ENCODE results near the gene MOB3A. TPM values are rescaled to one million over a fixed set of nuclear protein-coding genes. Genes with fewer than 3 reads are reported as not detected.
A peak's percentile ranks its signal among the peaks of the same experiment; 100 is the strongest.

The MOB3A gene
- total and polyA plus RNA-seq, 9 of the 15 experiments (the other 6 are each of a cell fraction or from before 2014, with no cell fraction given) = 1.1 to 24.1 (median 6.0) TPM

DNA sequence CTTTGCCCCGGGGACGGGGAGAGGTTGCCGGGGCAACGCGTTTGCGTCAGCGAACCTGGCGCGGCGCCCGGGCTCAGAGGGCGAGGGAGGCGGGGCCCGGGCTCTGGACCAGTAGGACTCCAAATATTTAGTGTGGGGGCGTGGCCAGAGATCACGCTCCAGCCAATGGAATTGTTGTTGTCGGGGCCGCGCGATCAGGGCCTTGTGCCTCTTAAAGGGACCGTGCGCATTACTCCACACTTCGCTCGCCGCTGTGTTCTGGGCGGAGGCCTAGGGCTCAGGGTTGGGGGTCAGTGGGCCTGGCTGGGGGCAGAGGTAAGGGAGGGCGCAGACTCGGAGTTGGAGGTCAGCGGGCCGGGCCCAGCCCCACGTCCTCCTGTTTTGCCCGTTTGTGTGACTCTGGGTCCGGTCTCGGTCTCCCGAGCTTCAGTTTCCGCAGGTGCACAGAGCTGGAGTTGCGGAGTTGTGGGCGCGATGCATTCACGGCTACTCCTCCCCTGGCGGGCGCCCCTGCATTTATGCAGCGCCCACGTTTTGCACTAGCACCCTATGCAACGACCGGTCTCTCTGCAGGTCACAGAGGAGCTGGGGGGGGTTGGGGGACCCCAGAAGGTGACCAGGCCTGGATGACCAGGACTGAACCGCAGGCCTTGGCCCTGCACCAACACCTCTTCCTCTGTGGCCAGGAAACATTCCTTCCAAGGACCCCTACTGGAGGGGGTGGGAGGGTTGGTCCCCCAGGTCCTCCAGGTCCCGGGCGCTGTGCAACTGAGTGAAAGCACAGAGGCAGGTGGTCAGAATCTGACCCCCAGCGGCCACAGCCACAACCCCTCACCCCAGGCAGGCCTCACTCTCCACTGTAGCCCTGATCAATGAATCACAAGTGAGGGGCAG lies 34.4 kb downstream of the MOB3A start (continued):
- TF ChIP-seq HDAC1 (IDR thresholded peaks at IDR 0.05) (peak in 1 of 2 experiments; percentile 44; a peak in 2 of 4 replicates), CSDE1 (IDR thresholded peaks at IDR 0.05) (peak in 1 of 2 experiments; percentile 74; a peak in 2 of 4 replicates), MYC (IDR thresholded peaks at IDR 0.05; ENCODE audit: low read depth, low read length) (peak; percentile 68), MYC (CRISPR knock-in tag; IDR thresholded peaks at IDR 0.05; ENCODE audit: borderline replicate concordance, low read depth) (peak; percentile 84; the same call in 1 of the 2 replicates), POLR2A (conservative IDR thresholded peaks at IDR 0.05) (peak; percentile 79), TBP (optimal IDR thresholded peaks at IDR 0.05; ENCODE audit: low read depth, low read length) (peak; percentile 92), ZNF766 (CRISPR knock-in tag; conservative IDR thresholded peaks at IDR 0.05) (no peak; the same call in 1 of the 2 replicates), BRD9 (IDR thresholded peaks at IDR 0.05; ENCODE audit: low read depth, partially characterized antibody) (peak; percentile 70), EP400 (IDR thresholded peaks at IDR 0.05) (peak; percentile 32; the same call in 1 of the 2 replicates), POLR2AphosphoS2 (IDR thresholded peaks at IDR 0.05; ENCODE audit: low read length) (peak; percentile 48; the same call in 1 of the 2 replicates), ZNF143 (CRISPR knock-in tag; IDR thresholded peaks at IDR 0.05) (0 out of 2 replicates have a peak, but pooled peaks have one; percentile 45), POLR2H (tag; IDR thresholded peaks at IDR 0.05; ENCODE audit: low read depth) (peak; percentile 64), FOS (IDR thresholded peaks at IDR 0.05; ENCODE audit: extremely low read depth, insufficient read length) (peak; percentile 15)
- TF ChIP-seq, protein P1, sequence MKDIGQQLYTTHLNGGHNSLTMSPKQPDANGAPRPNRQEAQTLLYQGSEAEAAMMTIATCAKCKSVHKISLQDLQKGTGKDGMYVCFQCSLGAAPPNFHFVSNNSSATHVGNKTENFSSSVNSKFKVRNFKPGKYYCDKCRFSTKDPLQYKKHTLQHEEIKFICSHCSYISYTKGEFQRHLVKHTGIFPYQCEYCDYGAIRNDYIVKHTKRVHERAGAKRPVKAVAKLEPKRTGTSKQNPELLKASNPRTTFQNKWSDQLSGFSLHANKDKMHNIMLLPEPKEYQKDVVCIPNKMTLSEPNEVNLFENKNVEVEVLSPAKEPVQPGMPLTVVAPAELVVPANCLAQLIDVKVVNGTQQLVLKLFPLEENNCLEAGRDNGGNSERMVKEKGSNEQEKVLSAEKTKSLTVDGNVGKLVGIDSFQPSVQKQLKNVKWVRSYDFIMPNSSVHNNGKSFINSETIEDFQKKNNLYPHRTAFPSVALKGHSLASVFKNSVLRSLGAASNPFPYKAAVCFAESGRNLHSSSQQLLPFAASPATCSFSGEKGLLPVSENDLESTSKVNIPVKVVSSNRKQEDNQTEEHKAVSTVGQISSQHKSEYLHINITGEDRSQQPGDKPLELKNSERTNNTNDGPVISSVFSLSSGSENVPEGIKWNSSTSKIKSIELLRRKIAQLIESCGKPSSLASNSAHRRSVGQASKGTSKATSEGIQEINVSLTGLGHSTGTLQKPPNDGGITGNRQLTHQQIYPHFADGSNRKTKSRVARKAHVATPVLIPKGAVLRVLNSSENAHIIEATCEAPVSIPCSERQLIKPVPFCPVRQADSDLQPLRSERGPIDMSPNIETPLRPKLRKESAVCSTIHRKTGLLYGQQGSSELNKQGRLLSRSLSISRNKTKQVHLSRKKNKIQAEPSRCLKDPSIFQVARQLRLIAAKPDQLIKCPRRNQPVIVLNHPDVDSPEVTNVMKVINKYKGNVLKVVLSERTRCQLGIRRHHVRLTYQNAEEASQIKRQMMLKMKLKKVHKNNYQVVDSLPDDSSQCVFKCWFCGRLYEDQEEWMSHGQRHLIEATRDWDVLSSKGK (CRISPR knock-in tag; IDR thresholded peaks at IDR 0.05) = no peak
- TF ChIP-seq, protein P2, sequence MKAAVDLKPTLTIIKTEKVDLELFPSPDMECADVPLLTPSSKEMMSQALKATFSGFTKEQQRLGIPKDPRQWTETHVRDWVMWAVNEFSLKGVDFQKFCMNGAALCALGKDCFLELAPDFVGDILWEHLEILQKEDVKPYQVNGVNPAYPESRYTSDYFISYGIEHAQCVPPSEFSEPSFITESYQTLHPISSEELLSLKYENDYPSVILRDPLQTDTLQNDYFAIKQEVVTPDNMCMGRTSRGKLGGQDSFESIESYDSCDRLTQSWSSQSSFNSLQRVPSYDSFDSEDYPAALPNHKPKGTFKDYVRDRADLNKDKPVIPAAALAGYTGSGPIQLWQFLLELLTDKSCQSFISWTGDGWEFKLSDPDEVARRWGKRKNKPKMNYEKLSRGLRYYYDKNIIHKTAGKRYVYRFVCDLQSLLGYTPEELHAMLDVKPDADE (conservative IDR thresholded peaks at IDR 0.05; ENCODE audit: control insufficient read depth, low read depth, low read length) = peak; percentile 41; the same call in 1 of the 2 replicates
- TF ChIP-seq, protein P3, sequence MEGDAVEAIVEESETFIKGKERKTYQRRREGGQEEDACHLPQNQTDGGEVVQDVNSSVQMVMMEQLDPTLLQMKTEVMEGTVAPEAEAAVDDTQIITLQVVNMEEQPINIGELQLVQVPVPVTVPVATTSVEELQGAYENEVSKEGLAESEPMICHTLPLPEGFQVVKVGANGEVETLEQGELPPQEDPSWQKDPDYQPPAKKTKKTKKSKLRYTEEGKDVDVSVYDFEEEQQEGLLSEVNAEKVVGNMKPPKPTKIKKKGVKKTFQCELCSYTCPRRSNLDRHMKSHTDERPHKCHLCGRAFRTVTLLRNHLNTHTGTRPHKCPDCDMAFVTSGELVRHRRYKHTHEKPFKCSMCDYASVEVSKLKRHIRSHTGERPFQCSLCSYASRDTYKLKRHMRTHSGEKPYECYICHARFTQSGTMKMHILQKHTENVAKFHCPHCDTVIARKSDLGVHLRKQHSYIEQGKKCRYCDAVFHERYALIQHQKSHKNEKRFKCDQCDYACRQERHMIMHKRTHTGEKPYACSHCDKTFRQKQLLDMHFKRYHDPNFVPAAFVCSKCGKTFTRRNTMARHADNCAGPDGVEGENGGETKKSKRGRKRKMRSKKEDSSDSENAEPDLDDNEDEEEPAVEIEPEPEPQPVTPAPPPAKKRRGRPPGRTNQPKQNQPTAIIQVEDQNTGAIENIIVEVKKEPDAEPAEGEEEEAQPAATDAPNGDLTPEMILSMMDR (IDR thresholded peaks at IDR 0.05 in 2 of 3, conservative IDR thresholded peaks at IDR 0.05 in 1 of 3; ENCODE audit: insufficient read depth in 2 of 3, low read depth in 1 of 3, low read length in 3 of 3) = peak in 2 of 3 experiments; percentile 34 to 50; a peak in 2 of 6 replicates
- TF ChIP-seq, protein P4, sequence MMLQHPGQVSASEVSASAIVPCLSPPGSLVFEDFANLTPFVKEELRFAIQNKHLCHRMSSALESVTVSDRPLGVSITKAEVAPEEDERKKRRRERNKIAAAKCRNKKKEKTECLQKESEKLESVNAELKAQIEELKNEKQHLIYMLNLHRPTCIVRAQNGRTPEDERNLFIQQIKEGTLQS (IDR thresholded peaks at IDR 0.05) = peak; percentile 55; the same call in 1 of the 2 replicates
- TF ChIP-seq, protein P4 (CRISPR knock-in tag; conservative IDR thresholded peaks at IDR 0.05) = no peak

Measured in K562 (cell line).